Panc1 (cell line): ENCODE measurements around the gene IRF9. TPM values are rescaled to one million over a fixed set of nuclear protein-coding genes. Genes with fewer than 3 reads are reported as not detected.
A peak's percentile ranks its signal among the peaks of the same experiment; 100 is the strongest.

Source experiments
- ATAC-seq: fragments of 200-7000 bp; cut with Tn5 transposase; 2 replicates; pipeline ENCODE4 v1.9.1; 2020; ENCODE audit warnings: mild to moderate bottlenecking, moderate library complexity
- BruUV-seq: library from RNA; stranded (reverse); fragments of 400-500 nt; replicated peaks from 2 replicates; lab custom pipeline; 2021; lab: Mats Ljungman, UMichigan
- CTCF ChIA-PET: fragments of 300-600 bp; sonication (Branson Sonifier 250); formaldehyde crosslinking; loops from one replicate; lab custom pipeline; 2022; ENCODE audit warnings: antibody characterized with exemption; lab: Charles Lee
- POLR2A ChIA-PET: fragments of 300-600 bp; sonication (Branson Sonifier 250); formaldehyde crosslinking; loops from one replicate; lab custom pipeline; 2022; ENCODE audit warnings: antibody characterized with exemption; lab: Charles Lee
- DNase-seq: peaks from one replicate; pipeline ENCODE4 v3.0.0-alpha.2; 2010; ENCODE audit warnings: low read depth, low spot score
- H3K27ac ChIP-seq: 2 replicates; pipeline ENCODE4 v1.5.1; 2011; ENCODE audit warnings: mild to moderate bottlenecking, low read length, inconsistent platforms
- H3K27me3 ChIP-seq: fragments of 200-500 bp; sonication (Bioruptor generic); 2 replicates; pipeline ENCODE4 v1.6.0; 2014; ENCODE audit warnings: low read length, inconsistent platforms; ENCODE audit not compliant: control insufficient read depth, insufficient read depth
- H3K36me3 ChIP-seq: fragments of 200-500 bp; sonication (Bioruptor generic); 2 replicates; pipeline ENCODE4 v1.5.1; 2014; ENCODE audit warnings: inconsistent platforms, mild to moderate bottlenecking, low read length, moderate library complexity; ENCODE audit not compliant: control insufficient read depth, insufficient read depth
- H3K4me1 ChIP-seq: 2 replicates; pipeline ENCODE4 v1.5.1; 2011; ENCODE audit warnings: inconsistent platforms, mild to moderate bottlenecking, low read length, moderate library complexity; ENCODE audit not compliant: control insufficient read depth, insufficient read depth
- H3K4me3 ChIP-seq, 2 experiments: 2 replicates each; pipeline ENCODE4 v1.5.1; 2011 to 2012; ENCODE audit warnings: low read depth in 2 of 2, low read length in 2 of 2, mild to moderate bottlenecking in 2 of 2, inconsistent platforms in 1 of 2, moderate library complexity in 1 of 2
- H3K9me3 ChIP-seq: fragments of 200-500 bp; sonication (Bioruptor generic); 2 replicates; pipeline ENCODE4 v1.5.1; 2014; ENCODE audit warnings: low read depth, mild to moderate bottlenecking, inconsistent platforms, low read length, moderate library complexity; ENCODE audit not compliant: control insufficient read depth, insufficient read depth
- POLR2AphosphoS5 ChIP-seq: IDR thresholded peaks from 2 replicates; pipeline ENCODE4 v1.6.1; 2012; ENCODE audit warnings: mild to moderate bottlenecking, low read depth, low read length, moderate library complexity
- SIN3A ChIP-seq: IDR thresholded peaks from 2 replicates; pipeline ENCODE4 v1.6.1; 2012; ENCODE audit warnings: low read depth, mild to moderate bottlenecking, low read length, moderate library complexity, borderline replicate concordance; ENCODE audit not compliant: insufficient read depth
- TCF7L2 ChIP-seq: IDR thresholded peaks from 2 replicates; pipeline ENCODE4 v1.6.1; 2011; ENCODE audit warnings: mild to moderate bottlenecking, low read depth, low read length, inconsistent platforms
- in situ Hi-C: cut with HindIII; loops from 2 replicates; pipeline ENCODE4 v1.10.0; 2016; ENCODE audit warnings: low sequenced_read_pairs, low pct_unique_long_range_greater_than_20kb
- intact Hi-C: fragments of 100-400 bp; cut with micrococcal nuclease; formaldehyde crosslinking; loops from one replicate; pipeline ENCODE4 v1.10.0; 2022; ENCODE audit not compliant: unreplicated experiment
- total RNA-seq: library from RNA; stranded (reverse); gene quantifications from one replicate; pipeline ENCODE4 v1.2.1, GENCODE V29; 2021; ENCODE audit not compliant: unreplicated experiment
- TF ChIP-seq, protein P1 (sequence below): fragments of 450-650 bp; IDR thresholded peaks from 2 replicates; pipeline ENCODE4 v1.5.1; 2017; ENCODE audit warnings: mild to moderate bottlenecking
- TF ChIP-seq, protein P2 (sequence below), 2 experiments: IDR thresholded peaks; 2 replicates each; pipeline ENCODE4 v1.6.1; 2011 to 2012; ENCODE audit warnings: low read depth in 2 of 2, control low read depth in 1 of 2, low read length in 1 of 2, mild to moderate bottlenecking in 1 of 2, moderate library complexity in 1 of 2; ENCODE audit not compliant: insufficient read depth in 1 of 2

IRF9 gene
- total RNA-seq, 1 experiment from 2014 or later, result 24.5 TPM

- H3K27ac ChIP-seq, result no peak overlapping the region
- ChIA-PET CTCF (interaction anchor here (1.1 to 1.2 kb wide), 2 partner anchors 25 to 102 kb away, joined by 3 to 5 read pairs; partner anchors contain the start of gene PSME1), POLR2A (no interaction called here)
- H3K9me3 ChIP-seq, result no peaks in the 10 kb centered on the region
- ATAC-seq (peak; percentile 37), DNase-seq (no peak)
- H3K4me3 ChIP-seq, result no peak overlapping the region
- H3K27me3 ChIP-seq, result no peaks in the 10 kb centered on the region
- no peaks in the 10 kb centered on the region; the same call in 1 of the 2 replicates for H3K36me3 ChIP-seq
- in situ Hi-C loops (no loop called here), intact Hi-C loops (no loop called here)
- TF ChIP-seq POLR2AphosphoS5 (no peak), TCF7L2 (no peak), SIN3A (no peak)
- TF ChIP-seq, protein P1, sequence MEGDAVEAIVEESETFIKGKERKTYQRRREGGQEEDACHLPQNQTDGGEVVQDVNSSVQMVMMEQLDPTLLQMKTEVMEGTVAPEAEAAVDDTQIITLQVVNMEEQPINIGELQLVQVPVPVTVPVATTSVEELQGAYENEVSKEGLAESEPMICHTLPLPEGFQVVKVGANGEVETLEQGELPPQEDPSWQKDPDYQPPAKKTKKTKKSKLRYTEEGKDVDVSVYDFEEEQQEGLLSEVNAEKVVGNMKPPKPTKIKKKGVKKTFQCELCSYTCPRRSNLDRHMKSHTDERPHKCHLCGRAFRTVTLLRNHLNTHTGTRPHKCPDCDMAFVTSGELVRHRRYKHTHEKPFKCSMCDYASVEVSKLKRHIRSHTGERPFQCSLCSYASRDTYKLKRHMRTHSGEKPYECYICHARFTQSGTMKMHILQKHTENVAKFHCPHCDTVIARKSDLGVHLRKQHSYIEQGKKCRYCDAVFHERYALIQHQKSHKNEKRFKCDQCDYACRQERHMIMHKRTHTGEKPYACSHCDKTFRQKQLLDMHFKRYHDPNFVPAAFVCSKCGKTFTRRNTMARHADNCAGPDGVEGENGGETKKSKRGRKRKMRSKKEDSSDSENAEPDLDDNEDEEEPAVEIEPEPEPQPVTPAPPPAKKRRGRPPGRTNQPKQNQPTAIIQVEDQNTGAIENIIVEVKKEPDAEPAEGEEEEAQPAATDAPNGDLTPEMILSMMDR, result no peak
- TF ChIP-seq, protein P2, sequence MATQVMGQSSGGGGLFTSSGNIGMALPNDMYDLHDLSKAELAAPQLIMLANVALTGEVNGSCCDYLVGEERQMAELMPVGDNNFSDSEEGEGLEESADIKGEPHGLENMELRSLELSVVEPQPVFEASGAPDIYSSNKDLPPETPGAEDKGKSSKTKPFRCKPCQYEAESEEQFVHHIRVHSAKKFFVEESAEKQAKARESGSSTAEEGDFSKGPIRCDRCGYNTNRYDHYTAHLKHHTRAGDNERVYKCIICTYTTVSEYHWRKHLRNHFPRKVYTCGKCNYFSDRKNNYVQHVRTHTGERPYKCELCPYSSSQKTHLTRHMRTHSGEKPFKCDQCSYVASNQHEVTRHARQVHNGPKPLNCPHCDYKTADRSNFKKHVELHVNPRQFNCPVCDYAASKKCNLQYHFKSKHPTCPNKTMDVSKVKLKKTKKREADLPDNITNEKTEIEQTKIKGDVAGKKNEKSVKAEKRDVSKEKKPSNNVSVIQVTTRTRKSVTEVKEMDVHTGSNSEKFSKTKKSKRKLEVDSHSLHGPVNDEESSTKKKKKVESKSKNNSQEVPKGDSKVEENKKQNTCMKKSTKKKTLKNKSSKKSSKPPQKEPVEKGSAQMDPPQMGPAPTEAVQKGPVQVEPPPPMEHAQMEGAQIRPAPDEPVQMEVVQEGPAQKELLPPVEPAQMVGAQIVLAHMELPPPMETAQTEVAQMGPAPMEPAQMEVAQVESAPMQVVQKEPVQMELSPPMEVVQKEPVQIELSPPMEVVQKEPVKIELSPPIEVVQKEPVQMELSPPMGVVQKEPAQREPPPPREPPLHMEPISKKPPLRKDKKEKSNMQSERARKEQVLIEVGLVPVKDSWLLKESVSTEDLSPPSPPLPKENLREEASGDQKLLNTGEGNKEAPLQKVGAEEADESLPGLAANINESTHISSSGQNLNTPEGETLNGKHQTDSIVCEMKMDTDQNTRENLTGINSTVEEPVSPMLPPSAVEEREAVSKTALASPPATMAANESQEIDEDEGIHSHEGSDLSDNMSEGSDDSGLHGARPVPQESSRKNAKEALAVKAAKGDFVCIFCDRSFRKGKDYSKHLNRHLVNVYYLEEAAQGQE (IDR thresholded peaks at IDR 0.05; ENCODE audit: insufficient read depth in 1 of 2, low read depth in 2 of 2, low read length in 1 of 2), result no peak
- BruUV-seq, result no TSS peak
- H3K4me1 ChIP-seq, result peaks cover 4% of the 10 kb centered on the region
These were observed 591 bp upstream of the IRF9 start for GRCh38 chr14:24160499-24160849.

DNA sequence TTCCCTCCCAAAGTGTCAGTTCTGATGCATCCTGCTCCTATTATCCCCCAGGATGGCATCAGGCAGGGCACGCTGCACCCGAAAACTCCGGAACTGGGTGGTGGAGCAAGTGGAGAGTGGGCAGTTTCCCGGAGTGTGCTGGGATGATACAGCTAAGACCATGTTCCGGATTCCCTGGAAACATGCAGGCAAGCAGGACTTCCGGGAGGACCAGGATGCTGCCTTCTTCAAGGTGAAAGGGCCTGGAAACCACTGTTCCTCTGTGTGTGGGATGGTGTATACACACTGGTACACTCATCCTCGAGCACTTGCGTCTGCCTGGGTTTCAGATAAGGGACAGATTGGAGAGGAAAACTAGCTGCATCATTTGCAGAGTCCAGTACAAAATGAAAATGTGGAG is 1.0 kb downstream of the IRF9 start:
- intact Hi-C loops (no loop called here), in situ Hi-C loops (no loop called here)
- no TSS peak for BruUV-seq
- ATAC-seq, result no peak
- POLR2A ChIA-PET, result interaction anchor here (0.7 kb wide), 1 partner anchor 26 kb away, joined by 3 read pairs; no protein-coding TSS in a partner anchor
- Histone ChIP-seq H3K36me3 (no peaks in the 10 kb centered on the region; the same call in none of the 2 replicates), H3K27ac (peak overlapping the region; percentile 89; the same call in 1 of the 2 replicates), H3K27me3 (no peaks in the 10 kb centered on the region), H3K4me3 (peak overlapping the region; percentile 50 to 76), H3K9me3 (no peaks in the 10 kb centered on the region), H3K4me1 (peaks cover 4% of the 10 kb centered on the region)
- DNase-seq, result no peak
- no peak for TF ChIP-seq TCF7L2
- TF ChIP-seq, protein P1, result no peak
- TF ChIP-seq SIN3A, result no peak
- TF ChIP-seq POLR2AphosphoS5, result no peak
- TF ChIP-seq, protein P2 (IDR thresholded peaks at IDR 0.05; ENCODE audit: insufficient read depth in 1 of 2, low read depth in 2 of 2, low read length in 1 of 2), result no peak
- CTCF ChIA-PET, result interaction anchor here (1.0 kb wide), 1 partner anchor 104 kb away, joined by 4 read pairs; no protein-coding TSS in a partner anchor
